Measurements from ENCODE around the gene SNX13. TPM values are rescaled to one million over a fixed set of nuclear protein-coding genes. Genes with fewer than 3 reads are reported as not detected.

The SNX13 gene
- total and polyA plus RNA-seq, 2 of the 4 experiments (the other 2 are of a cell fraction), result 9.0 to 24.9 TPM

DNA sequence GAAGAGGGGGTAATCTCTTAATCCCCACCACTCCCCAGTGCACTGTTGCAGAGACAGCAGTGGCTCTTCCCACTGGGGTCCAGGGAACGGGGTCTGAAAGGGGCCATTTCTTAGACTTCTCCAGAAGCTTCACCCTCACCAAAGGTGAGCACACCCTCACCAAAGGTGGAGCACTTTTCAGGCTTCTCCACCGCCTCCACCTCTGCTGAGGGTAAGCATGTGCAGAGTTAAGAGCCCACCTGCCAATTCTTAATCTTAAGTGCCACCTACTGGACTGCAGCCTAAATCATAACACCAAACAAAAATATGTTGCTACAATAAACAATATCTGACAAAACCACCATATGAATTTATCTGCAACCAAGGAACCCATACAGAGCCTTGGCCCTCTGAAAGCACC is 27.0 kb downstream of the SNX13 start:
- Histone ChIP-seq H4K20me1 (ENCODE audit: insufficient read depth, low read length) (peaks cover 26% of the 10 kb centered on the region), H3K4me1 (ENCODE audit: control insufficient read depth, insufficient read depth, low read length) (no peaks in the 10 kb centered on the region), H4K5ac (ENCODE audit: low read depth, low read length) (no peak overlapping the region), H2AK5ac (ENCODE audit: low read depth, low read length) (no peak overlapping the region), H3K36me3 (ENCODE audit: control insufficient read depth, insufficient read depth, low read length) (peaks cover 2% of the 10 kb centered on the region; the same call in 1 of the 2 replicates), H3K4me2 (ENCODE audit: low read depth, low read length) (no peak overlapping the region), H3K18ac (ENCODE audit: low read depth, low read length) (no peak overlapping the region), H3K9ac (ENCODE audit: low read depth, low read length) (no peak overlapping the region), H2AK9ac (replicated peaks; ENCODE audit: low read depth, low read length, poor library complexity) (no peak overlapping the region), H3K56ac (ENCODE audit: extremely low read depth, insufficient read depth, low read length) (no peak overlapping the region), H3K14ac (replicated peaks; ENCODE audit: low read depth, low read length) (no peak overlapping the region), H3K9me3 (ENCODE audit: control insufficient read depth, insufficient read depth, low read length) (peaks cover 1% of the 10 kb centered on the region; the same call in 1 of the 2 replicates), H3K27ac (ENCODE audit: insufficient read depth, low read length) (no peak overlapping the region), H2BK15ac (ENCODE audit: low read depth, low read length) (no peak overlapping the region), H3K9me1 (ENCODE audit: insufficient read depth, low read length) (peaks cover 5% of the 10 kb centered on the region; the same call in 1 of the 2 replicates), H4K8ac (ENCODE audit: low read depth in 2 of 2, low read length in 2 of 2) (no peak overlapping the region), H2BK120ac (ENCODE audit: low read depth, low read length) (no peak overlapping the region), H3K4ac (ENCODE audit: low read depth, low read length) (no peak overlapping the region), H3K79me1 (ENCODE audit: low read depth in 1 of 2, low read length in 2 of 2) (peaks cover 18 to 67% of the 10 kb centered on the region in 2 experiments), H2BK5ac (ENCODE audit: low read depth, low read length, poor library complexity, severe bottlenecking) (no peak overlapping the region), H4K91ac (ENCODE audit: insufficient read depth, low read depth, low read length) (no peak overlapping the region), H2BK20ac (ENCODE audit: low read depth, low read length) (no peak overlapping the region), H3K4me3 (ENCODE audit: insufficient read depth, low read depth, low read length) (no peak overlapping the region), H2AFZ (replicated peaks; ENCODE audit: low read length, poor library complexity) (no peak overlapping the region), H3K23ac (ENCODE audit: low read depth, low read length) (no peak overlapping the region), H3K27me3 (ENCODE audit: control insufficient read depth, insufficient read depth, low read length) (no peaks in the 10 kb centered on the region)
- ATAC-seq (ENCODE audit: low read depth) (no peak), DNase-seq (no peak)
- dilution Hi-C loops (cut with HindIII; ENCODE audit: low sequenced_read_pairs, unreplicated experiment), result no loop called here
- in situ Hi-C loops (cut with MboI; ENCODE audit: low sequenced_read_pairs), result no loop called here
- intact Hi-C loops (cut with micrococcal nuclease), result no loop called here
- BruUV-seq (replicated peaks), result no TSS peak
- POLR2A ChIA-PET (ENCODE audit: unreplicated experiment), result no interaction called here
- CTCF ChIA-PET, result no interaction called here
- 100% methylated on average over 1 of the region's 2 CpGs; no CpG with 5 or more reads in 1 of the 2 experiments for WGBS, 2 experiments (ENCODE audit: extremely low coverage in 2 of 2, insufficient read length in 1 of 2)
- TF ChIP-seq RCOR1 (IDR thresholded peaks at IDR 0.05; ENCODE audit: insufficient replicate concordance, low read length), result no peak
- TF ChIP-seq MXI1 (IDR thresholded peaks at IDR 0.05; ENCODE audit: borderline replicate concordance, low read depth, low read length), result no peak
- no peak for TF ChIP-seq NFE2L2 (IDR thresholded peaks at IDR 0.05; ENCODE audit: low read depth, low read length)
- TF ChIP-seq RAD21 (IDR thresholded peaks at IDR 0.05; ENCODE audit: low read length), result no peak
- TF ChIP-seq, protein P1, sequence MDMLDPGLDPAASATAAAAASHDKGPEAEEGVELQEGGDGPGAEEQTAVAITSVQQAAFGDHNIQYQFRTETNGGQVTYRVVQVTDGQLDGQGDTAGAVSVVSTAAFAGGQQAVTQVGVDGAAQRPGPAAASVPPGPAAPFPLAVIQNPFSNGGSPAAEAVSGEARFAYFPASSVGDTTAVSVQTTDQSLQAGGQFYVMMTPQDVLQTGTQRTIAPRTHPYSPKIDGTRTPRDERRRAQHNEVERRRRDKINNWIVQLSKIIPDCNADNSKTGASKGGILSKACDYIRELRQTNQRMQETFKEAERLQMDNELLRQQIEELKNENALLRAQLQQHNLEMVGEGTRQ (IDR thresholded peaks at IDR 0.05; ENCODE audit: low read depth, low read length), result no peak
- TF ChIP-seq POLR2A (IDR thresholded peaks at IDR 0.05; ENCODE audit: low read depth, low read length), result no peak
- TF ChIP-seq, protein P2, sequence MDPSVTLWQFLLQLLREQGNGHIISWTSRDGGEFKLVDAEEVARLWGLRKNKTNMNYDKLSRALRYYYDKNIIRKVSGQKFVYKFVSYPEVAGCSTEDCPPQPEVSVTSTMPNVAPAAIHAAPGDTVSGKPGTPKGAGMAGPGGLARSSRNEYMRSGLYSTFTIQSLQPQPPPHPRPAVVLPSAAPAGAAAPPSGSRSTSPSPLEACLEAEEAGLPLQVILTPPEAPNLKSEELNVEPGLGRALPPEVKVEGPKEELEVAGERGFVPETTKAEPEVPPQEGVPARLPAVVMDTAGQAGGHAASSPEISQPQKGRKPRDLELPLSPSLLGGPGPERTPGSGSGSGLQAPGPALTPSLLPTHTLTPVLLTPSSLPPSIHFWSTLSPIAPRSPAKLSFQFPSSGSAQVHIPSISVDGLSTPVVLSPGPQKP (IDR thresholded peaks at IDR 0.05; ENCODE audit: borderline replicate concordance, low read depth, low read length), result no peak
- TF ChIP-seq, protein P3, sequence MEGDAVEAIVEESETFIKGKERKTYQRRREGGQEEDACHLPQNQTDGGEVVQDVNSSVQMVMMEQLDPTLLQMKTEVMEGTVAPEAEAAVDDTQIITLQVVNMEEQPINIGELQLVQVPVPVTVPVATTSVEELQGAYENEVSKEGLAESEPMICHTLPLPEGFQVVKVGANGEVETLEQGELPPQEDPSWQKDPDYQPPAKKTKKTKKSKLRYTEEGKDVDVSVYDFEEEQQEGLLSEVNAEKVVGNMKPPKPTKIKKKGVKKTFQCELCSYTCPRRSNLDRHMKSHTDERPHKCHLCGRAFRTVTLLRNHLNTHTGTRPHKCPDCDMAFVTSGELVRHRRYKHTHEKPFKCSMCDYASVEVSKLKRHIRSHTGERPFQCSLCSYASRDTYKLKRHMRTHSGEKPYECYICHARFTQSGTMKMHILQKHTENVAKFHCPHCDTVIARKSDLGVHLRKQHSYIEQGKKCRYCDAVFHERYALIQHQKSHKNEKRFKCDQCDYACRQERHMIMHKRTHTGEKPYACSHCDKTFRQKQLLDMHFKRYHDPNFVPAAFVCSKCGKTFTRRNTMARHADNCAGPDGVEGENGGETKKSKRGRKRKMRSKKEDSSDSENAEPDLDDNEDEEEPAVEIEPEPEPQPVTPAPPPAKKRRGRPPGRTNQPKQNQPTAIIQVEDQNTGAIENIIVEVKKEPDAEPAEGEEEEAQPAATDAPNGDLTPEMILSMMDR (conservative IDR thresholded peaks at IDR 0.05; ENCODE audit: low read depth, low read length), result no peak
- TF ChIP-seq FOS (IDR thresholded peaks at IDR 0.05; ENCODE audit: low read depth, low read length), result no peak
- no peak for TF ChIP-seq MAFK (IDR thresholded peaks at IDR 0.05; ENCODE audit: low read depth, low read length)
- no peak for TF ChIP-seq CEBPB (IDR thresholded peaks at IDR 0.05; ENCODE audit: low read depth, low read length)
- no peak for TF ChIP-seq SMC3 (IDR thresholded peaks at IDR 0.05; ENCODE audit: low read depth, low read length)
- no peak for TF ChIP-seq MAZ (IDR thresholded peaks at IDR 0.05; ENCODE audit: borderline replicate concordance, low read depth, low read length)
- TF ChIP-seq RFX5 (IDR thresholded peaks at IDR 0.05; ENCODE audit: low read depth, low read length), result no peak
